HepG2 (cell line): ENCODE measurements around the gene ANKS1A. TPM values are rescaled to one million over a fixed set of nuclear protein-coding genes. Genes with fewer than 3 reads are reported as not detected.

Source experiments
- AHDC1 ChIP-seq: sonication (generic); formaldehyde crosslinking; IDR thresholded peaks from 2 replicates; pipeline ENCODE4 v1.5.1; 2020; ENCODE audit warnings: mild to moderate bottlenecking, missing genetic modification reagents, borderline replicate concordance
- FOXM1 ChIP-seq: sonication (generic); formaldehyde crosslinking; IDR thresholded peaks from 2 replicates; pipeline ENCODE4 v1.5.0; 2020; ENCODE audit warnings: missing genetic modification reagents
- GTF2F1 ChIP-seq: fragments of 150-350 bp; IDR thresholded peaks from 2 replicates; pipeline ENCODE4 v1.6.1; 2014; ENCODE audit warnings: low read length
- HMGXB4 ChIP-seq, 2 experiments: sonication (generic) in 1 of 2; formaldehyde crosslinking in 1 of 2; IDR thresholded peaks; 2 replicates each; pipeline versions ENCODE4 v1.4.0 to v1.6.1; 2018 to 2020; ENCODE audit warnings: missing genetic modification reagents in 2 of 2, borderline replicate concordance in 1 of 2, low read depth in 1 of 2, mild to moderate bottlenecking in 1 of 2, missing biosample characterization in 1 of 2
- IRF1 ChIP-seq: sonication (generic); formaldehyde crosslinking; IDR thresholded peaks from 2 replicates; pipeline ENCODE4 v1.4.0; 2020; ENCODE audit warnings: low read depth, mild to moderate bottlenecking, missing genetic modification reagents
- SETDB1 ChIP-seq: sonication (generic); formaldehyde crosslinking; IDR thresholded peaks from 2 replicates; pipeline ENCODE4 v1.5.1; 2020; ENCODE audit warnings: missing genetic modification reagents, mild to moderate bottlenecking, borderline replicate concordance
- SIN3B ChIP-seq: fragments of 150-350 bp; IDR thresholded peaks from 2 replicates; pipeline ENCODE4 v1.6.1; 2014; ENCODE audit warnings: low read length
- SNAPC2 ChIP-seq: sonication (generic); formaldehyde crosslinking; IDR thresholded peaks from 2 replicates; pipeline ENCODE4 v1.8.1; 2022; ENCODE audit warnings: mild to moderate bottlenecking, missing genetic modification reagents
- SP4 ChIP-seq: sonication (generic); formaldehyde crosslinking; IDR thresholded peaks from 2 replicates; pipeline ENCODE4 v1.8.1; 2023; ENCODE audit warnings: mild to moderate bottlenecking, missing genetic modification reagents
- SRSF9 ChIP-seq: fragments of 200-400 bp; formaldehyde crosslinking; IDR thresholded peaks from 2 replicates; pipeline ENCODE4 v1.6.1; 2018; ENCODE audit warnings: borderline replicate concordance, mild to moderate bottlenecking, low read depth, low read length; ENCODE audit not compliant: insufficient read depth, poor library complexity, severe bottlenecking
- TOPORS ChIP-seq: sonication (generic); formaldehyde crosslinking; IDR thresholded peaks from 2 replicates; pipeline ENCODE4 v1.8.0; 2023; ENCODE audit warnings: mild to moderate bottlenecking, missing genetic modification reagents
- ZBTB3 ChIP-seq: sonication (generic); formaldehyde crosslinking; IDR thresholded peaks from 2 replicates; pipeline ENCODE4 v1.4.0; 2020; ENCODE audit warnings: low read depth, mild to moderate bottlenecking, moderate library complexity, missing genetic modification reagents, borderline replicate concordance
- ZFY ChIP-seq: sonication (generic); formaldehyde crosslinking; IDR thresholded peaks from 2 replicates; pipeline ENCODE4 v1.4.0; 2020; ENCODE audit warnings: missing genetic modification reagents
- ZNF282 ChIP-seq: fragments of 450-650 bp; IDR thresholded peaks from 2 replicates; pipeline ENCODE4 v1.6.1; 2018; ENCODE audit not compliant: partially characterized antibody
- ZNF331 ChIP-seq: sonication (generic); formaldehyde crosslinking; IDR thresholded peaks from 2 replicates; pipeline ENCODE4 v1.4.0; 2020; ENCODE audit warnings: missing genetic modification reagents
- ZNF33A ChIP-seq: sonication (generic); formaldehyde crosslinking; IDR thresholded peaks from 2 replicates; pipeline ENCODE4 v1.5.1; 2020; ENCODE audit warnings: missing genetic modification reagents, mild to moderate bottlenecking, moderate library complexity, borderline replicate concordance
- ZNF605 ChIP-seq: sonication (generic); formaldehyde crosslinking; IDR thresholded peaks from 2 replicates; pipeline ENCODE4 v1.8.0; 2022; ENCODE audit warnings: mild to moderate bottlenecking, missing genetic modification reagents
- ZNF619 ChIP-seq: sonication (generic); formaldehyde crosslinking; IDR thresholded peaks from 2 replicates; pipeline ENCODE4 v1.4.0; 2020; ENCODE audit warnings: mild to moderate bottlenecking, missing genetic modification reagents
- ZNF737 ChIP-seq: sonication (generic); formaldehyde crosslinking; IDR thresholded peaks from 2 replicates; pipeline ENCODE4 v1.5.0; 2020; ENCODE audit warnings: missing genetic modification reagents, mild to moderate bottlenecking, borderline replicate concordance
- ZNF891 ChIP-seq: sonication (generic); formaldehyde crosslinking; IDR thresholded peaks from 2 replicates; pipeline ENCODE4 v1.5.0; 2020; ENCODE audit warnings: mild to moderate bottlenecking, missing genetic modification reagents
- polyA plus RNA-seq, 8 experiments: library from polyadenylated mRNA; depleted of rRNA in 3 of 8; stranded (reverse) in 7 of 8; unstranded in 1 of 8; fragments of >200 nt; fragmentation: Illumina TruSeq in 4 of 8; extraction: Trizol in 4 of 8; gene quantifications; 2 replicates each; pipeline versions ENCODE4 v1.2.1 to v1.2.3, GENCODE V29; 2011 to 2016; ENCODE audit warnings: low read depth in 4 of 8, missing spikeins in 1 of 8, mixed read lengths in 1 of 8; ENCODE audit not compliant: insufficient read depth in 1 of 8
- total RNA-seq, 5 experiments: library from RNA; depleted of rRNA; stranded (reverse); fragments of >200 nt; fragmentation: Illumina TruSeq; extraction: Trizol; gene quantifications; 2 replicates each; pipeline ENCODE4 v1.2.3, GENCODE V29; 2016; ENCODE audit warnings: low read depth in 1 of 5

Gene ANKS1A
- total and polyA plus RNA-seq, 2 of the 13 experiments (the other 11 are each of a cell fraction or from before 2014, with no cell fraction given): 7.2 to 15.1 TPM

- TF ChIP-seq ZBTB3 (CRISPR knock-in tag) (0 out of 2 replicates have a peak, but pooled peaks have one; percentile 20), AHDC1 (no peak), ZNF619 (peak; percentile 80; the same call in 1 of the 2 replicates), TOPORS (CRISPR knock-in tag) (no peak), SRSF9 (no peak), HMGXB4 (CRISPR knock-in tag; IDR thresholded peaks at IDR 0.05; ENCODE audit: borderline replicate concordance in 1 of 2, low read depth in 1 of 2) (peak; percentile 44 to 60; a peak in 2 of 4 replicates), SETDB1 (CRISPR knock-in tag) (no peak), FOXM1 (CRISPR knock-in tag) (no peak), ZNF891 (CRISPR knock-in tag) (peak; percentile 88; the same call in 1 of the 2 replicates), ZNF33A (no peak), ZNF605 (CRISPR knock-in tag) (no peak; the same call in 1 of the 2 replicates), ZNF737 (no peak), GTF2F1 (no peak), ZNF282 (no peak), SIN3B (no peak), IRF1 (no peak), SP4 (CRISPR knock-in tag) (peak; percentile 95), ZNF331 (CRISPR knock-in tag) (no peak), ZFY (CRISPR knock-in tag) (peak; percentile 62), SNAPC2 (CRISPR knock-in tag) (peak; percentile 80)
Measured at GRCh38 chr6:34888874-34889555, at the start of gene ANKS1A (continued).
